ENCODE data around the gene IKZF3. TPM values are rescaled to one million over a fixed set of nuclear protein-coding genes. Genes with fewer than 3 reads are reported as not detected.
A peak's percentile ranks its signal among the peaks of the same experiment; 100 is the strongest.
"Not testable (repeated sequence)": the region's sequence is repeated elsewhere in the genome, so short reads cannot be mapped to it uniquely, and the experiment has no call there.

Gene IKZF3
- total RNA-seq, 1 experiment from 2014 or later: 0.04 TPM

DNA sequence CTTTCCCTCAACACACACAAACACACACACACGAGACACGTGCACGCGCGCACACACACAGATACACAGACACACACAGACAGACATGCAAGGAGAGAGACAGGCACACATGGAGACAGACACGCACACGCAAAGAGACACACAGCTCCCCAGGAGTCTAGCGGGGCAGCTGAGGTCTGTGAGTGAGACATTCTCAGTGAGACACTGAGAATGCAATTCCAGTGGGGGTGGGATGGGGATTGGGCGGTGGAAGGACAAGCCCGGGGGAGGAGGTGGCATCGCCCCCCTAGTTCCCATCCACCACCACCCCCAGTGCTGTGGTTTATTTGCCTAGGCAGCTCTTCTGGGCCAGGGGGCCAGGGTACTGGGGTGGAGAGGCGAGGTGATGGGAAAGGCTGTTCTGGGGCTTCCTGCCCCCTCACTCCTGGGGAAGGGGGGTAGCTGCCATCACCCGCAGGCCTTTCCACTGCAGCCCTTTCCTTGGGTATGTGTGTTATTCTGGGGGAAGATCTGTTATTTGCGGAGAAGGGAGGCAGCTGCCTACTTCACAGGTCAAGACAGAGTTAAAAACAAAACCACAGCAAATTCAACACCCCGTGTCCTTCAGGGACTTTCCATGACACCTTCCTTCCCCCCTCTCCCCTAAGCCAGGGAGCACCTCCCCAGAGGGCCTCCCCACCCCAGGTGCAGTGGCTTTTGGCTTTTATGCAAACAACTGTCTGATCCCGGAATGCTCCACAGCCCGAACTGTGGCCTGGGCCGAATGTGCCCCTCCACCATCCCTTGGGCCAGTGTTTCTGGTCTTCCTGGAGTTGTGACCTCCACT, 108.3 kb downstream of the IKZF3 start:
- DNase-seq (ENCODE audit: low spot score): no peak

DNA sequence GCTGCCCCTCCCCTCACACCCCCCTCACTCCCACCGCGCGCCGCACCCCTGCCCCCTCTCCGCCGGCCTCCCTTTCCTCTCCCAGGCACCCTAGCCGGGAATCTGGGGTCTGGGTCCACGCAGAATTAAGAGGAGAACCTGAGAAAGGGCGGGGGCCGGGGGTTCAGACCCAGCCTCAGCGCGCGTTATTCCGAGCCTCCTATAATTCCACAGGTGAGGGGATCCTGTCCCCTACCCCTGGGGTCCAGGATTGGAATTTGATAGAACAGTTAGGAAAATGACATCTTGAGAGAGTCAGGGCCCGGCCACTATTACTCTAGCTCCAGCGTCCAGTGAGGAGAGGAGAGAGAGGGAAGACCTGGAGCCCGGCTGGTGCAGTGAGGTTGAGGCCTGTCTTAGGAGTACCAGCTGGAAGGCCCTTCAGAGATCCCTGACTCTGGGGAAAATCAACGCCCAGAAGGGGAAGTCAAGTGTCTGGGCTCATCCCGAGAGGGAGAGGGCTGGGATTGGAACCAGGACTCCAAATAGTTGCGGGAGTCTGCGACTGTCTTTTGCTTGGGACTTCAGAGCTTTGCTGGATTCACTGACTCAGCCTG, 109.1 kb downstream of the IKZF3 start:
- DNase-seq (ENCODE audit: low spot score): no peak

DNA sequence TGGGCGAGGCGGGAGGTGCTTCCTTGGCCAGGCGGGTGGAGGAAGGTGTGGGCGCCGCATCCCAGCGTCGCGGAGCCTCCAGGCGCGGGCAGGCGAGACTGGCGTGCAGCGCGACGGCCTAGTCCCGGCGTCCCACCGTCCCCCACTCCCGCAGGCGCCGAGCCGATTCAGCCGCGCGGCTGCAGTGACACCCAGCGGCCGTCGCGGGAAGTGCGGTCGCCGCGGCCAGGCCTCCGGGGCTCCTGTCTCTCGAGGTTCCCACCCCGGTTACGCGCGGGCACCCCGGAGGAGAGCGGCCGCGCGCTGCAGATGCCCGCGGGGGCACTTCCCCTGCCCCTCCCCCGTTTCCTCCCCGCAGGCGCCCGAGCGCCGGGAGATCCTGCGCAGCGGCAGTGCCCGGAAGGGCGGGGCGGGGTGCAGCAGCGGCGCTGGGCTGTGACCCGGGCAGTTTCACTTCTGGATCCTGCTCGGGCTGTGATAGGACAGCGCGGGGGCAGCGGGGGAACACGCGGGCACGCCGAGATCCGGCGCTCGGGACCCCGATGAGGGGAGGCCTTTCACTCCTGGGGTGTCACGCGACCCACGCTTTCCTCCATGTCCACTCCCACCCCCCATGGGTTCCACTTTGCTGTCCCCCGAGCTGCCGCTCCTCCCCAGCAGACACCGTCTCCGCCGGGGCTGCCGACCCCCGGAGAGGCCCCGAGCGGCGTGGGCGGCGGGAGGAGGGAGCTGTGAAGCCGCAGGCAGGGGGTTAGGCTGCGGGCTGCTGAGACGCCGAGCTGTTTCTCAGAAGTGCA, 109.8 kb downstream of the IKZF3 start:
- peak; percentile 80 for DNase-seq (ENCODE audit: low spot score)

DNA sequence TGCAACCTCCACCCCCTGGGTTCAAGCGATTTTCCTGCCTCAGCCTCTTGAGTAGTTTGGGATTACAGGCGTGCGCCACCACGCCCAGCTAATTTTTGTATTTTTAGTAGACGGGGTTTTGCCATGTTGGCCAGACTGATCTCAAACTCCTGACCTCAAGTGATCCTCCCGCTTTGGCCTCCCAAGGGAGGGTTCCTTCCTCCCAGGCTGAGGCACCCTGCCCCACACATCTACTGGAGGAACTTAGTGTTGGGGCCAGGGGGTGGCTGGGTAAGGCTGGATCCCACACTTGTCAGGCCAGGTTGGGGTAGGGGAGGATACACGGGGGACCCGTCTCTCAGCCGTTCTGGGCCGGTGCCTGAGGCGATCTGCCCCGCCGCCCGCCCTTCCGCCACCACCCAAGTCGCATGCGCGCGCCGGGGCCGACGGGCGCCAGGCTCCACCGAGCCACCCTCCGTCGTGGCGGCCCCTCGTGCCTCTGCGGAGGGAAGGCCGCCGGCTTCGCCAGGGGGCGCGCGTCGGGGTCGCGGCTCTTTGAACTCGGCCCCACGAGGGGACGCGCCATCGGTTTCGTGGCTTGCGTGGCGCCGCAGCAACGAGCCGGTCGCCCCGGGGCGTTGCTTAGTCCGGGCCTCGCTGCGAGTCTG, 110.5 kb downstream of the IKZF3 start:
- DNase-seq (ENCODE audit: low spot score): no peak

DNA sequence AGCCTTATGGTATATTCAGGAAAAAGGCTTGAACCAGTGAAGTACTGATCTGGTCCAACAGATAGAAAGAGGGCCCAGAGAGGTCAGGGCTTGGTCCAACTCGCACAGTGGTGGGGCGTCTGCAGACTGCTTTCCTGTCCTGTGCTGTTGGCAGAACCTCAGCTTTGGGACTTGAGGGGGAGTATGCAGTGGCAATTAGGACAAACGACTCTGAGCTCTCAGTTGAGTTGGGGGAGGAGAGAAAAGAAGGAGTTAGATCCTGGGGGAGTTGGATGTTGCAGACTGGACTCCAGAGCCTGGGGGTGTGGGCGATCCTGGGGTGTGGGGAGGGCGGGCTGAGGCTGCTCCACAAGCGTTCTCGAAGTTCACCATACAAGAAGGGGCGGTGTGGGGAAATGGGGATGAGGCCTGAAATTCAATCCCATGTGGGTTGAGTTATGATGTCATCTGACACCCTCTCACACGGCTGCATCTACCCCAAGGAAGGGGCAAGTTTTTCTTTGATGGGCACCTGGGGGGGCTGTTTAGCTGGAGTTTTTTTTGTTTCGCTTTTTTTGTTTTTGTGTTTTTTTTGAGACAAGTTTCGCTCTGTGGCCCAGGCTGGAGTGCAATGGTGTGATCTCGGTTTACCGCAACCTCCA, 111.8 kb downstream of the IKZF3 start:
- no peak for DNase-seq (ENCODE audit: low spot score)

DNA sequence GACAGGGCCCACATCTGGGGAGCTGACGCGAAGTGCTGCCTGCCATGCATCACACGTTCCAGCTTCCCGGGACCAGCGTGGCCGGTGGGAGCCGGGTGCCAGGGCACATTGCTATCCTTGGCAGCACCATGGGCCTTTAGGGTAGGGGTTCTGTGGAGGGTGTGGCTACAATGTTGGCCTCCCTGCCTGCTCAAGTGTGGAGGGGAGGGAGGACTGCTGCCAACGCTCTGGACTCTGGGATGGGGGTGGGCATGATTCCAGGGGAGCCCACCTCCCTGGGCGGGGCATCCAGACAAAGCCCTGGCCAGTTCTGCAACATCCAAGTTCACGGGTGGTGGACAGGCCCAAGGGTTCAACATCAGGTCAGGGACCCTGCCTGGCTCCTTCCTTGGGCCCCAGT, 112.5 kb downstream of the IKZF3 start:
- no peak for DNase-seq (ENCODE audit: low spot score)

DNA sequence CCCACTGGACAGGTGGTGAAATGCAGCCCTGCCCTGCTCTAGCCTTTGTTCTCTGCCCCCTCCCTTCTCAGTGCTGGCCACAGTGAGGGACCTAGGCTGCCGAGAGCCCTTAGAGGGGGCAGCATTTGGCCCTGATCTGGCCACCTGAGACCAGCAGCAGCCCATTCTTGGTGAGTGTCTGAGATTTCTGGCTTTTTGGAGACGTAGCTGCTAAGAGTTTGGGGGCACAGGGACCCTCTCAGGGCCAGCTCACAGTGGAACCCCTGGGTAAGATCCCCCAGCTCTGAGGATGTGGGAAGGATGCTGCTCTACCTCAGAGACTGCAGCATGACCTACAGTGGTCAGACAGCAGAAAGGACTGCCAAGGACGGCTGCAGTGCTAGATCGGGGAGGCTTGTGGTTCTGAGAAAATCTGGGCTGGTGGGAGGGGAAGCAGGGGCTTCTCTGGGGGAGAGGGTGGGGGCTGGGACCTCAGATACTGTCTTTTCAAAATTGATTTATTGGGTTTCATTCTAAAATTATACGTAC, 113.0 kb downstream of the IKZF3 start:
- no peak for DNase-seq (ENCODE audit: low spot score)

DNA sequence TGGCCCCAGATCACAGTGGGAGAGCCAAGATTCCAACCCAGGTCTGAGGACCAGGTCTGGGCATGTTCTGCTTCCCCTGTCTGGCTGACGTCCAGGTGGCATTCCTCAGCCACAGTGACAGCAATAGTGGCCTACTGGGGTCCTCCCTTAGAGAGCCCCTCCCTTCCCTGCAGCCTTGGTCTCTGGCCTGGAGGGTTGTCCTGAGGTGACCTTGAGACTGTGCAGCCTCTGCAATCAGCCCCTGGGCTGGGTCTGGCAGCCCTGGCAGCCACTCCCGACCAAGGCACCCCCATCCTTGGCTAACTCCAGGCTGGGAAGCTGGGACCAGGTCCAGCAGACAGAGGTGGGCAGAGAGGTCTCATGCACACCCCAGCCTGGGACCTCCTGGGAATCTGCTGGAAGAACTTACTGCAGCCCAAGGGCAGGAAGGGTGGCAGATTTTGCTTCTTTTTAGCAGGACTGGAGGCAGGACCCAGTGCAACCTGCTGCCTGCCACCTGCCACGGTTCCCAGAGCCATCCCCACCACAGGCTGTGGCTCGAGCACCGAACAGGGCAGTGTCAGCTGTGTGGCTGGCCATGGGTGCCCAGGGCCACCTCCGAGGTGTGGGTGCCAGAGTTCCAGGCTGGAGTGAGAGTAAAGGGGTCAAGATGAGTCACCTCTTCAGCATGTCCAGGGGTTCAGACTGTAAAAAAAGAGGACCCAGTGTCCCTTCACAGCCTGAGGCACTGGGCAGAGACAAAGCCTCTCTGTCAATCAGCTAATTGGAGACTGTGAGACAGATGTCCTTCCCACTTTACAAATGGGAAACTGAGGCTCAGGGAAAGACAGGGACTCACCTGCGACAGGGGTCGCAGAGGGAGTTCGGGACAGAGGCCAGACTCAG, 113.7 kb downstream of the IKZF3 start:
- no peak for DNase-seq (ENCODE audit: low spot score)

DNA sequence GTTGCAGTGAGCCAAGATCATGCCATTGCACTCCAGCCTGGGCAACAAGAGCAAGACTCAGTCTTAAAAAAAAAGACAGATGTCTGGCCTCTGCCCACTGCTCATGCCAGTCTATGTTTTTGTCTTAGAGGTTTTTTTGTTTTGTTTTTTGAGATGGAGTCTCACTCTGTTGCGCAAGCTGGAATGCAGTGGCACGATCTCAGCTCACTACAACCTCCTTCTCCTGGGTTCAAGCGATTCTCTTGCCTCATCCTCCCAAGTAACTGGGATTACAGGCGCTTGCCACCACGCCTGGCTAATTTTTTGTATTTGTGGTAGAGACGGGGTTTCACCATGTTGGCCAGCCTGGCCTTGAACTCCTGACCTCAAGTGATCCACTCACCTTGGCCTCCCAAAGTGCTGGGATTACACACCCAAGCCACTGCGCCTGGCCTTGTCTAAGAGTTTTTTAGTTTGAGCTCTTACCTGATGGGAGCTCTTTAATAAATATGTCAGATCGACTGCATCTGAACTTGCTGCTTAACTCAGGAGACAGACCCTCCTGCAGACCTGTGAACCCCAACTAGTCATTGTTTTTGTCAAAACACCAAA, 115.6 kb downstream of the IKZF3 start:
- DNase-seq (ENCODE audit: low spot score): not testable (repeated sequence)

DNA sequence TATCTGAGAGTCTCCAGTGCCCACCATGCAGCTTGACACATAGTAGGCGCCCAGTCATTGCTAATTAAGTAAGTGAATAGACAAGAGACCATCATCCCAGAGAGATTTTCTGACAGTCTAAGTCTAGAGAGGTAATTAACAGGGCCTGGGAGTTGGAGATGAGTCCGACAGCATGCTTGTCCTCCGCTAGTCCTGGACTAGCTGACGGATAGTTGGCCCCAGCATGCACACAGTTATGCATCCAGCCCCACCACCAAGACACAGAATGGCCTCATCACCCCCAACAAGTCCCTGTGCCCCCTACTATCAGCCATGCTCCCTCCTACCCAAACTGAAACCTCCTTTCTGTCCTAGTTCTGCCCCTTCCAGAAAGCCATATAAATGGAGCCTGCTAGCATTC, 116.4 kb downstream of the IKZF3 start:
- no peak for DNase-seq (ENCODE audit: low spot score)

DNA sequence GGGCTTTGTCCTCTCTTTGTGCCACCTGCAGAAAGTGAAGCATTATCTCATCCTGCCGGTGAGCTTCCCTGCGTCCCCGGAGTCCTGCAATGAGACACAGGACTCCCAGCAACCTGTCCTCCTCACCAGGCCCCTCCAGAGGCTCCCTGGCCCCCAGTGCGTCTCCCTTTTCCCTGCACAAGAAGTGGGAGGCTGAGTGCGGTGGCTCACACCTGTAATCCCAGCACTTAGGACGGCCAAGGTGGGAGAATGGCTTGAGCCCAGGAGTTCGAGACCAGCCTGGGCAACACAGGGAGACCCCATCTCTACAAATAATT, 118.0 kb downstream of the IKZF3 start:
- no peak for DNase-seq (ENCODE audit: low spot score)

DNA sequence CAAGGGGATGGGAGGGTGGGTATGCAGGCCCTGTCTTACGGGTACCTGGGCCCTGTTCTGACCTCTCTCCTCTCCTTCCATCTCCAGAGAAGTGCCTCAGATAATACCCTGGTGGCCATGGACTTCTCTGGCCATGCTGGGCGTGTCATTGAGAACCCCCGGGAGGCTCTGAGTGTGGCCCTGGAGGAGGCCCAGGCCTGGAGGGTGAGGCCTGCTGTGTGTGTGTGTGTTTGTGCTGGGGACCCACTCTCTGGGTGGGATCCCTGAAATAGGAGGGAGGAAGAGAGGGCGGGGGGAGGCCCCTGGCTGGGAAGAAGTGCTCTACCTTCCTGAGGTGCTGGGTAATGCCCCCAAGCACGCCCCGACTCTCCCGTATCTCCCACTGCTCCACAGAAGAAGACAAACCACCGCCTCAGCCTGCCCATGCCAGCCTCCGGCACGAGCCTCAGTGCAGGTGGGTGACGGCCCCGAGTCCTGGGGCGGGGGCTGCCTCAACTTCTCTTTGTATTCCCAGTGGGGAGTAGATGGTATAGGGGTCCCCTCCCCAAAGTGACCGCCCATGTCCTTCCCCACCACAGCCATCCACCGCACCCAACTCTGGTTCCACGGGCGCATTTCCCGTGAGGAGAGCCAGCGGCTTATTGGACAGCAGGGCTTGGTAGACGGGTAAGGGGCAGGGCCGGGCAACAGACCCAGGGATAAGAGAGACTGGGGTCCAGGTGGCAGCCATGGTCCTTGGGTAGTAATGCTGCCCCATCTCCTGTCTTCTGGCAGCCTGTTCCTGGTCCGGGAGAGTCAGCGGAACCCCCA, 118.6 kb downstream of the IKZF3 start:
- no peak for DNase-seq (ENCODE audit: low spot score)

DNA sequence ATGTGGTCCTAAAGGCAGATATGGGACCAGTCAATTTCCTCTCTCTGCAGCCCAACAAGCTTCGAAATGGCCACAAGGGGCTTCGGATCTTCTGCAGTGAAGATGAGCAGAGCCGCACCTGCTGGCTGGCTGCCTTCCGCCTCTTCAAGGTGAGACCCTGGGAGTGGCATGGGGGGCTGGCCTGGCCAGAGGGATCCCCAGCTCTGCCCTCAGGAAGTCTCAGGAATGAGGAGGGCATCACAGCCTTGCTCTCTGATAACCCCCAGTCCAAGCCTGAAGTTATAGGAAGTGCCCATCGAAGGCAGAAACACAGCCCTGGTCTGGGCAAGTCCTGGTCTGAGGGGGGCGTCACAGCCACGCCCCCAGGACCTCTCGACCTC, 119.3 kb downstream of the IKZF3 start:
- no peak for DNase-seq (ENCODE audit: low spot score)

DNA sequence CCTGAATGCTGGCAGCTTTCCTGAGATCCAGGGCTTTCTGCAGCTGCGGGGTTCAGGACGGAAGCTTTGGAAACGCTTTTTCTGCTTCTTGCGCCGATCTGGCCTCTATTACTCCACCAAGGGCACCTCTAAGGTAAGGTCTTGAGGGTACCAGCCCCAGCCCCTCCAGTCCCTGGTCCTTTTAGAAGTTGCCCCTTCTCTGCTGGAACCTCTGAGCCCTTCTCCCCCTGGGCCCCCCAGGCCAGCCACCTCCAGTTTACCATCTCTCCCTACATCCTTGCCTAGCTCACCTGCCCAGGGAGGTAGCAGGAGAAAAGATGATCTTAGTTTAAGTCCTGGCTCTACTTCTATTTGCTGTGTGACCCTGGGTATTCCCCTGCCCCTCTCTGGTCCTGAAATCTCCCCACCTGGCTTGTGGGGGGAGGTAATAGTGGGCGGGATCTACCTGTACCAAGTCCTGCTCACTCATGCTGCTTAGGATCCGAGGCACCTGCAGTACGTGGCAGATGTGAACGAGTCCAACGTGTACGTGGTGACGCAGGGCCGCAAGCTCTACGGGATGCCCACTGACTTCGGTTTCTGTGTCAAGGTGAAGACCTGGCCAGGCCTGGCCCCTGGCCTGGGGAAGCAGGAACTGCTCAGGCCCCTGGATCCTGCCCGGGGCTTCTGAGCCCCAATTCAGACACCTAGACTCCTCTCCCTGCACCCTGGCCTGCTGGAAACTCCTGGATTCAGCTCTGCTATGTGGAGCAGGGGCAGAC, 119.9 kb downstream of the IKZF3 start:
- DNase-seq (ENCODE audit: low spot score): no peak

DNA sequence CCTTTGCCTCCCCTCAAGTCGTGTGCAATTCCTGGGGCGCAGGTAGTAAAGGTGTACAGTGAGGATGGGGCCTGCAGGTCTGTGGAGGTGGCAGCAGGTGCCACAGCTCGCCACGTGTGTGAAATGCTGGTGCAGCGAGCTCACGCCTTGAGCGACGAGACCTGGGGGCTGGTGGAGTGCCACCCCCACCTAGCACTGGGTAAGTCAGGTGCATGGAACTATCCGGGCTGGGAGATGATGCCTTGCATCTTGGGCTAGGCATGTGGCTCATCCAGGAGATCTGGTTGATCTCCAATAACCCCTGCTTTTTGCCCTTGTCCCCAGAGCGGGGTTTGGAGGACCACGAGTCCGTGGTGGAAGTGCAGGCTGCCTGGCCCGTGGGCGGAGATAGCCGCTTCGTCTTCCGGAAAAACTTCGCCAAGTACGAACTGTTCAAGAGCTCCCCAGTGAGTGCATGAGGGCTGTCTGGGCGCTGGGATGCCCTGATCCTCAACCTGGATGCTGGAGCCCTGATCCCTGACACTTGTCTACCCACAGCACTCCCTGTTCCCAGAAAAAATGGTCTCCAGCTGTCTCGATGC, 121.2 kb downstream of the IKZF3 start:
- DNase-seq (ENCODE audit: low spot score): no peak

DNA sequence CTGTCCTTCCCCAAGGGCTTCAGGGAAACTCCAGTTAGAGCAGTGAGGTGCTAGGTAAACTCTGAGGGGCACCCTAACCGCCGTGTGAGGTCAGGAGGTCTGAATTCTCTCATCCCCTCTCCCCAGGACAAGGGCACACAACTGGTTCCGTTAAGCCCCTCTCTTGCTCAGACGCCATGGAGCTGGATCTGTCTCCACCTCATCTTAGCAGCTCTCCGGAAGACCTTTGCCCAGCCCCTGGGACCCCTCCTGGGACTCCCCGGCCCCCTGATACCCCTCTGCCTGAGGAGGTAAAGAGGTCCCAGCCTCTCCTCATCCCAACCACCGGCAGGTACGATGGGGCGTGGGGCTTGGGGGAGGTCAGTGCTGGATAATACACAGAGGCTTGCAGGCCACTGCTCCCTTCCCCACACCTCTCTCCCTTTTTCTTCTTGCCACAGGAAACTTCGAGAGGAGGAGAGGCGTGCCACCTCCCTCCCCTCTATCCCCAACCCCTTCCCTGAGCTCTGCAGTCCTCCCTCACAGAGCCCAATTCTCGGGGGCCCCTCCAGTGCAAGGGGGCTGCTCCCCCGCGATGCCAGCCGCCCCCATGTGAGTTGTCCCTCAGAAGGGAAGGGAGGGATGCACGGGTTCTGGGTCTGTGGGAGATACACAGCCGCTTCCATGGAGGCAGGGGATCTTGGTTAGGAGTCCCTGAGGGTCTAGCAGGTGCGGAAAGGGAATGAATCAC, 121.8 kb downstream of the IKZF3 start:
- DNase-seq (ENCODE audit: low spot score): no peak

DNA sequence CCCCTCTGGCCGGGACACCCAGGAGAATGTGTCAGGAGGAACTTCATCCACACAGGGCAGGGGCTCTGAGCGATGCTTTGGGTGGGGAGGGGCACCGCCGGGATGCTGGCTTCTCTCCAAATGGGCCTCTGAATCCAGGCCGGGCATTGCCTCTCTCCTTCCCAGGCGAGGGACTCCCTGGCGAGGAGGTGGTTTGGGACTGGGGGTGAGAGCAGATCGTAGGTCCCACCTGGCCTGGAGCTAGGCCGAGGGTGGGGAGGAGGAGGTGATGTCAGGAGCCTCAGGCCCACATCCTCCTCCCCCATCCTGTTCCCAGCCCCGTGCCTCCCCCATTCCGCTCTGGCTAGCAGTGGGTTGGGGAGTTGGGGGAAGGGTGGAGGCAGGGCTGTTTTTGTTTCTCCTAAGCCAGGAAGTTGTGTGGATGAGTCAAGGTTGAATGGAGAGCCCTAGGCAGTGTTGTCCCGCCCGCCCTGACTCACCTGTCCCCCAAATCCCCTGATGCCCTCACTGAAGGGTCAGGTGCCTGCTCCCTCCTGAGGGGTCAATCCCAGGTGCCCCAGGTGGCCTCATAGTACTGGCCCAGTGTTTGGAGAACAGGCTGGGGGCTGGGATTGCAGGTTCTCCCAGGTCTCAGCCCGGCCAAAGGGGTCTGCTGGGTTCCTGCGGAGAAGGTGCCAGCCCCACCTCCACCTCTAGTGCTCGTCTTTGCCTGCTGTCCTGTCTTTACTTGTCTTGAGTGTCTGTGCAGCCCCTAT, 123.6 kb downstream of the IKZF3 start:
- DNase-seq (ENCODE audit: low spot score): peak; percentile 63
